Uterus (tissue), 4 donors: ENCODE data around the gene LEUTX. TPM values are rescaled to one million over a fixed set of nuclear protein-coding genes. Genes with fewer than 3 reads are reported as not detected.

ENCODE experiments used
- DNase-seq, 2 donors: peaks; one replicate each; pipeline ENCODE4 v3.0.0-alpha.2; 2019 to 2020
- H3K27ac ChIP-seq, 2 donors: fragments of 200-600 bp; sonication (generic); 1 replicate in 1 of 2; 2 replicates in 1 of 2; pipeline ENCODE4 v1.5.1; 2016 to 2018
- H3K27me3 ChIP-seq, 2 donors: fragments of 200-600 bp; sonication (generic); one replicate each; pipeline ENCODE4 v1.5.1; 2018 to 2019; ENCODE audit warnings: control low read depth in 1 of 2
- H3K36me3 ChIP-seq, 2 donors: fragments of 200-600 bp; sonication (generic); one replicate each; pipeline ENCODE4 v1.5.1; 2019; ENCODE audit warnings: control low read depth in 1 of 2
- H3K4me1 ChIP-seq, 2 donors: fragments of 200-600 bp; sonication (generic); one replicate each; pipeline ENCODE4 v1.5.1; 2018 to 2019; ENCODE audit warnings: control low read depth in 1 of 2
- H3K4me3 ChIP-seq, 2 donors: fragments of 200-600 bp; sonication (generic); 1 replicate in 1 of 2; 2 replicates in 1 of 2; pipeline ENCODE4 v1.5.1; 2018 to 2019; ENCODE audit warnings: mild to moderate bottlenecking in 1 of 2
- H3K9me3 ChIP-seq, 2 donors: fragments of 200-600 bp; sonication (generic); one replicate each; pipeline ENCODE4 v1.5.1; 2019; ENCODE audit warnings: control low read depth in 1 of 2
- POLR2A ChIP-seq, 2 donors: fragments of 450-650 bp; IDR thresholded peaks; one replicate each; pipeline ENCODE4 v1.6.1; 2016; ENCODE audit warnings: antibody characterized with exemption in 2 of 2, mild to moderate bottlenecking in 1 of 2, moderate library complexity in 1 of 2
- intact Hi-C: fragments of 100-400 bp; cut with DNase I; formaldehyde crosslinking; loops from one replicate; pipeline ENCODE4 v1.15.1; 2023; ENCODE audit warnings: low total_unique reads
- microRNA-seq: library from miRNA; unstranded; fragments of <30 nt; microRNA quantifications from one replicate; pipeline ENCODE4, GENCODE V29; 2016; ENCODE audit warnings: borderline microRNAs expressed, borderline replicate concordance
- small RNA-seq: library from RNA; depleted of rRNA; stranded (forward); fragments of <200 nt; gene quantifications from one replicate; pipeline ENCODE3, GENCODE V24; 2016
- total RNA-seq, 4 donors: library from RNA; depleted of rRNA in 3 of 4; stranded (reverse); fragments of >200 nt in 3 of 4; gene quantifications; one replicate each; pipeline versions ENCODE4 v1.1.0 to v1.2.4, GENCODE V29; 2014 to 2023
- TF ChIP-seq, protein P1 (sequence below), 4 experiments: fragments of 200-600 bp in 2 of 4; fragments of 450-650 bp in 2 of 4; sonication (generic) in 2 of 4; IDR thresholded peaks; one replicate each; pipeline ENCODE4 v1.5.1; 2016 to 2019; ENCODE audit warnings: antibody characterized with exemption in 4 of 4, mild to moderate bottlenecking in 2 of 4, moderate library complexity in 1 of 4
- donor health status: DM: yes; HTN: yes; CAD: no.

LEUTX gene
- total RNA-seq, 4 donors from 2014 or later = not detected

DNA sequence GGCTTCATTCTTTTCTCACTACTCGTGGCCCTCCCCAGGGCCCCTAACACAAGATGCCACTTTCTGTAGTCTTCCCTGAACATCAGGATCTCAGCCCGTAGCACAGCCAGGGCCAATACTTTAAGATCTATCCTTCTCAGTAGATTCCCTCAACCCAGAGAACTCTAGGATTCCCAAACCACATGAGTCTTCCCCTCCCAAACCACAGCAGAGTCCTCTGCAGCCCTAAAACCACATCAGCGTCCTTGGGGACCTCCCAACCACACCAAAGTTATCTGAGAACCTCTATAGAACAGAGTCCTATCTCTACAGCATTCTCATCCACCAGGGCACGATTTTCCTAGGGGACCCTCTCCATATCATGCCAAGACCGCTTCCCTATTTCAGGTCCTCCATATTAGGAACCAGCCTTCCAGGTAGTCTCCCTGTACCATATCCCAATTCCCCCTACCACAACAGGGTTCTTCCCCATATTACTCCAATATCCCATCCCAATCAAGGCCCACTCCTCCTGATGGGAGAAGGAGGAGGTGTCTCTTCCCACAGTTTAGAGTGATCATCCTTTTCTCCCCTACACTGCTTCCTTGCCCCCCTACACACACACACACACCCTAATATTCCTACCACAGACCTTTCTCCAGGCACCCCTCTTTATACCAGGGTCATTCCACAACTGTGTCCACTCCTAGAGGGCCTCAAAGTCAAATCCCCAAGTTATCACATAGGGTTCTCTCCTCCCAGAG is 53.9 kb downstream of the LEUTX start:
- DNase-seq = no peak
- Histone ChIP-seq H3K27ac (peak overlapping the region; percentile 89), H3K9me3 (no peaks in the 10 kb centered on the region), H3K36me3 (no peaks in the 10 kb centered on the region), H3K4me1 (peaks cover 0 to 14% of the 10 kb centered on the region in 2 donors), H3K4me3 (peak overlapping the region; percentile 90 to 92), H3K27me3 (no peaks in the 10 kb centered on the region)
- intact Hi-C loops = no loop called here
- no peak for TF ChIP-seq POLR2A (IDR thresholded peaks at IDR 0.05)
- TF ChIP-seq, protein P1, sequence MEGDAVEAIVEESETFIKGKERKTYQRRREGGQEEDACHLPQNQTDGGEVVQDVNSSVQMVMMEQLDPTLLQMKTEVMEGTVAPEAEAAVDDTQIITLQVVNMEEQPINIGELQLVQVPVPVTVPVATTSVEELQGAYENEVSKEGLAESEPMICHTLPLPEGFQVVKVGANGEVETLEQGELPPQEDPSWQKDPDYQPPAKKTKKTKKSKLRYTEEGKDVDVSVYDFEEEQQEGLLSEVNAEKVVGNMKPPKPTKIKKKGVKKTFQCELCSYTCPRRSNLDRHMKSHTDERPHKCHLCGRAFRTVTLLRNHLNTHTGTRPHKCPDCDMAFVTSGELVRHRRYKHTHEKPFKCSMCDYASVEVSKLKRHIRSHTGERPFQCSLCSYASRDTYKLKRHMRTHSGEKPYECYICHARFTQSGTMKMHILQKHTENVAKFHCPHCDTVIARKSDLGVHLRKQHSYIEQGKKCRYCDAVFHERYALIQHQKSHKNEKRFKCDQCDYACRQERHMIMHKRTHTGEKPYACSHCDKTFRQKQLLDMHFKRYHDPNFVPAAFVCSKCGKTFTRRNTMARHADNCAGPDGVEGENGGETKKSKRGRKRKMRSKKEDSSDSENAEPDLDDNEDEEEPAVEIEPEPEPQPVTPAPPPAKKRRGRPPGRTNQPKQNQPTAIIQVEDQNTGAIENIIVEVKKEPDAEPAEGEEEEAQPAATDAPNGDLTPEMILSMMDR (IDR thresholded peaks at IDR 0.05) = no peak

DNA sequence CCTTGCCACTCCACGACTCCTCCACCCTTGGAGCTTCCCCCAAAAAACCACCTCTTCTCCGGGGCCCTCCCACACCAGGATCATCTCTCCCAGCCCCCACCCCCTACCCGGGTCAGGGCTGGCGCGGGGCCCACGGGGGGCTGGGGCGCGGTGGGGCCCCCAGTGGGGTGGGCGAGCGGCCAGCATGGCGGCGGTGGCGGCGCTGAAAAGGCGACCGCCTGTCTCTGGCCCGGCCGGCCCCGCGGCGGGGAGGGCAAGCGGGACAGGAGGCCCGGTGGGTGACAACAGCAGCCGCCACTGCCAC is 54.5 kb downstream of the LEUTX start:
- no peaks in the 10 kb centered on the region for H3K9me3 ChIP-seq
- intact Hi-C loops = no loop called here
- H3K36me3 ChIP-seq = no peaks in the 10 kb centered on the region
- TF ChIP-seq, protein P1 (IDR thresholded peaks at IDR 0.05) = no peak
- no peak for TF ChIP-seq POLR2A (IDR thresholded peaks at IDR 0.05)
- peak overlapping the region; percentile 90 to 92 for H3K4me3 ChIP-seq
- no peak for DNase-seq
- no peaks in the 10 kb centered on the region for H3K27me3 ChIP-seq
- H3K4me1 ChIP-seq = peaks cover 0 to 14% of the 10 kb centered on the region in 2 donors
- H3K27ac ChIP-seq = peak overlapping the region; percentile 89

DNA sequence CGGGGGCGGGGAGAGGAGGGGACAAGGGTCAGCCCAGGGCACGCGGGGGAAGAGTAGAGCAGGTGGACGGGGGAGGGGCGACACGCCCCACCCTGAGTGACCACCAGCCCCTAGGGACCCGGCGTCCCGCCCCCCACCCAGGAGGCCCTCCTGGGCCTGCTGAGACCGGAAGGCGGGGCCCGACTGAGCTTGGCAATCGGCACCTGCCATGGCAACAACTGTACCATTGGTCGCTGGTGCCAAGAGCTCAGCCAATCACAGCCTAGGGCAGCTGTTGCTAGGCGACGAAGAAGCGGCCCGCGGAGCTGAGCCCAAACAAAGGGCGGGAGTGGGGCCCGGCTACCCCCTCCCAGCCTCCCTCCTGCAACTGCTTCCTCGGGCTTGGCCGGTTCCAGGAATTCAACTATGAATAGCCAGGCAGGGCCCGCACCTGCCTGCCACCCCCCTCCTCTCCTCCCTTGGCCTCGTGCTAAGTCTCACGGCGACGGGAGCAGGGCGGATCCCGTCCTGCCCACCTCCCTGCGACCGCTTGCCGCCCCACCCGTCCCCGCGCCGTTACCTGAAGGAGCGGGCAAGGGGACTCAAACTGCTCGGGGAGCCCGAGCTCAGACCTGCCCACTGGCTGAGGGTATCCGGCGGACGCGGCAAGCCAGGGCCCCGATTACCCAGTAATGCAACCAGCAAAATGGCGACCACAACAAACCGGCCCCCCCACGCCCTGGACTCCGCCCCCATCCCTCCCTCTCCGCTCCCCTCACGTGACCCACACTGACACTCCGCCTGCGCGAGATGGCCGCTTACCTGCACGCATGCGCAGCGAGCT is 55.0 kb downstream of the LEUTX start, which contains the start of gene DYRK1B:
Gene DYRK1B (minus strand): TSS at position 699 of the 823 bp plus-strand sequence. CDS start 2,295 bp downstream, outside the sequence.
- DNase-seq = peak; percentile 96 to 98
- intact Hi-C loops = no loop called here
- TF ChIP-seq, protein P1 (IDR thresholded peaks at IDR 0.05) = peak in 1 of 4 experiments; percentile 4
- TF ChIP-seq POLR2A (IDR thresholded peaks at IDR 0.05) = peak; percentile 10 to 58
- no peaks in the 10 kb centered on the region for H3K27me3 ChIP-seq
- no peaks in the 10 kb centered on the region for H3K9me3 ChIP-seq
- H3K4me1 ChIP-seq = peaks cover 0 to 14% of the 10 kb centered on the region in 2 donors
- H3K27ac ChIP-seq = peak within 1 kb of the TSS; percentile 89
- H3K4me3 ChIP-seq = peak within 1 kb of the TSS; percentile 90 to 92
- no peaks in the 10 kb centered on the region for H3K36me3 ChIP-seq

DNA sequence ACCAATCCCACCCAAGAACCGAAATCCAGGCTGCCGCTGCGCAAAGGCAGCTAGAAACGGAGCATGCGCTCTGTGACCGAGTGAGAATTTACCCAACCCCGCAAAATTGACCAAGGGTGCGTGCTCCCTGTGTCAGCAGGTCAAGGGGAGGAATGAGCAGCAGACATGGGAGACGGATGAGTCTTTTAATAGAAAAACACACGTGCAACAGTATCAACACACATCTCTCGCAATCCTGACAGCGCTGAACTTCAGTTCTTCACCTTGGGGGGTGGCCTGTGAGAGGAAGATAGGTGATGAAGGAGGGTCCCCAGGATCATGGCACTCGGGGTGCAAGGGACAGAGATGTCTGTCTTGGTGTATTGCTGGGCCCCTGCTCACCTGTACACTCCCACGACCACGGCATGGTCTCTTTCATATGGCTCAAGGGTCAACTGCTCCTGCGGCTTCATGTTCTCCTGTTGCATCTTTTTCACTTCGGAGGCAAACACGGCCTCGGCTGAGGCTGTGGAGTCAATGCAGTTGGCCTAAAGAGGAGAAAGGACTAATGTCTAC is 55.7 kb downstream of the LEUTX start:
- H3K4me3 ChIP-seq = peak overlapping the region in 1 of 2 donors; percentile 92
- H3K4me1 ChIP-seq = peaks cover 0 to 14% of the 10 kb centered on the region in 2 donors
- H3K36me3 ChIP-seq = no peaks in the 10 kb centered on the region
- no peak for TF ChIP-seq POLR2A (IDR thresholded peaks at IDR 0.05)
- TF ChIP-seq, protein P1 (IDR thresholded peaks at IDR 0.05) = no peak
- H3K27ac ChIP-seq = peak overlapping the region; percentile 89
- no peaks in the 10 kb centered on the region for H3K27me3 ChIP-seq
- intact Hi-C loops = no loop called here
- DNase-seq = no peak
- H3K9me3 ChIP-seq = no peaks in the 10 kb centered on the region

Small RNA genes within 50 kb of the gene (microRNA-seq; reads per million reads assigned to microRNA genes)
- gene MIR6719 = not detected

Small RNA genes within 50 kb of the gene (small RNA-seq; reads per million reads assigned to genes)
- gene MIR6719 = not detected

Other genes starting within 250 kb of the LEUTX start
- gene EID2B, start 246.0 kb upstream of the LEUTX start, total RNA-seq = 1 to 10 TPM in 3 of 4 donors, under 1 TPM in 1; 0.29 to 6.6 (median 5.1) TPM
- gene EID2, start 238.7 kb upstream of the LEUTX start, total RNA-seq = 10 to 100 TPM in 2 of 4 donors, 1 to 10 TPM in 2; 3.8 to 15.5 (median 8.6) TPM
- gene LGALS13, start 176.3 kb upstream of the LEUTX start, total RNA-seq = not detected
- gene LGALS16, start 122.9 kb upstream of the LEUTX start, total RNA-seq = not detected
- gene LGALS14, start 74.4 kb upstream of the LEUTX start, total RNA-seq = not detected
- not detected for gene CLC, start 40.8 kb upstream of the LEUTX start, total RNA-seq
- 10 to 100 TPM in 2 of 4 donors, 1 to 10 TPM in 2; 1.3 to 15.0 (median 10.1) TPM for gene DYRK1B, start 55.3 kb downstream of the LEUTX start, total RNA-seq
- 100 to 1,000 TPM in 3 of 4 donors, 10 to 100 TPM in 1; 71.7 to 327 (median 277) TPM for gene FBL, start 67.5 kb downstream of the LEUTX start, total RNA-seq
- 10 to 100 TPM in 3 of 4 donors, 1 to 10 TPM in 1; 3.8 to 34.7 (median 11.4) TPM for gene FCGBP, start 155.8 kb downstream of the LEUTX start, total RNA-seq
- 100 to 1,000 TPM in 1 of 4 donors, 10 to 100 TPM in 3; 59.4 to 162 (median 67.2) TPM for gene PSMC4, start 192.3 kb downstream of the LEUTX start, total RNA-seq
- 10 to 100 TPM in 1 of 4 donors, 1 to 10 TPM in 3; 1.0 to 18.9 (median 6.3) TPM for gene ZNF546, start 218.2 kb downstream of the LEUTX start, total RNA-seq